Stimulated activated CD4-positive, alpha-beta T cell treated with anti-CD3 and anti-CD28 coated beads, Interleukin-12 subunit alpha, Interleukin-12 subunit beta, amount 100 ng/mL, for 48 hours (primary cell): Measurements from ENCODE around the gene JAZF1.

Experiments
- DNase-seq, 3 donors: peaks; one replicate each; pipeline ENCODE4 v3.0.0-alpha.2; 2020; ENCODE audit warnings: low read depth in 2 of 3, low spot score in 1 of 3

Gene JAZF1

DNA sequence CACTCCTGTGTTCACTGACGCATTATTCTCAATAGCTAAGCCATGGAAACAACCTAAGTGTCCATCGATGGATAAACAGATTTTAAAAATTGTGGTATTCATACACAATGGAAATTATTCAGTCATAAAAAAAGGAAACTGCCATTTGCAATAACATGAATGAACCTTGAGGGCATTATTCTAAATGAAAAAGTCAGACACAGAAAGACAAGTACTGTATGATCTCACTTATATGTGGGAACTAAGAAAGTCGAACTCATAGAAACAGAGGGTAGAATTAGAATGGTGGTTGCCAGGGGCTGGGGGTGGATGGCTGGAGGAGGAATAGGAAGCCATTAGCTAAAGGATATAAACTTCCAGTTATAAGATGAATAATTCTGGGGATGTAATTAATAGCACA, 71.8 kb downstream of the JAZF1 start:
- no peak for DNase-seq

DNA sequence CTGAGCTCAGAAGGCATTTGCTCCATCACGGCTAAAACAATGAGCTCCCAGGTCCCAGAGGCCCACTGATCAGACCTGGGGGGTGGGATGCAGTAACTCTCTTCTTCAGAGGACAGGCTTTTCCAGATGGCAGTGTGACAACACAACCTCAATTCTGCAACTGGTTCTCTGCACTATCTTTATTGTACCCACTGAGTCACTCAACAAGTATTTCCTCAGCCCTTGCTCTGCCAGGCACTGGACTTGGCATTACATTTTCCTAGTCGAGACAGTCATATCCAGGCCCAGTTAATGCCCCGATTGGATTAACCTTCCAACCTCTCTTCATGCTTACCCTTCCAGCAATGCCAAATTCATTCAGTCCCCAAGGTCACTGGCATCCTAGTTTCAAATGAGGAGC, 72.6 kb downstream of the JAZF1 start:
- DNase-seq, result no peak

DNA sequence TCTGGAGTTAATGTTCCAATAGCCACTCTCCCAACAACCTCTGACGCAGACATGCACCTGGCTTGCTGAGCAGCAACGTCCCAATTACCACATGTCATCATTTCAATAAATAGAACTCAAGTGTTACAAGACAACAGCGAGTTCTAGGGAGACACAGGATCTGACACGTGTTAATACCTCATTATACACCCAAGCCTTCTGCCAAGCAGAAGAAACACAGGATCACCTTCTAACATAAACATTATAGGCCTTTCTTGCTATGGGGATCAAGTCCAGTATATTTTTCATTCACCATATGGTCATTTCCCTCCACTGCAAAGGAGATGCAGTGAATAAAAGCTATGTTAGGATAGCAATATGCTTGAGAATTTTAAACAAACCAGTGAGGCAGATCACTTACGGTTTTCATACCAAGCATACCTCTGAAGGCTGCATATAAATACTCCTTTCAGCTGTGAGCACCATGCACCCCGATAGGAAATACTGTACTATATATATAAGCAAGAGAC, 74.2 kb downstream of the JAZF1 start:
- no peak for DNase-seq

DNA sequence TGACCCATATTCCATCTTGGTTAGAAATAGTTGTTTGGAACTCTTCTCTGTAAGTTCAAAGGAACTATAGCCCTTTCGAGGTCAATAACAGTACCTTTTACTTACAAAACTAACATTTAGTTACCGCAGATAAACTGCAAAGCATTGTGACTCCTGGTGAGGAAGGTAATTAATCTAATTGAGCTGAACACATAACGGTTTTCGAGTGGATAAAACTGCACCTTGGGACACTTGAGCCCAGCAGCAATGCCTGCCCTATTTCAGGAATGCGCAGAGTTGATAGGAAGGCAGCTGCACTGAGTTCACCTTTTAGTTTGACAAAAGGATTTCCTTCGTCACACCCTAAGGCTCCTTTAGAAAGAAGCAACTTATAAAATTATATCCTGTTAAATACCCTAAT, 75.4 kb downstream of the JAZF1 start:
- no peak for DNase-seq

DNA sequence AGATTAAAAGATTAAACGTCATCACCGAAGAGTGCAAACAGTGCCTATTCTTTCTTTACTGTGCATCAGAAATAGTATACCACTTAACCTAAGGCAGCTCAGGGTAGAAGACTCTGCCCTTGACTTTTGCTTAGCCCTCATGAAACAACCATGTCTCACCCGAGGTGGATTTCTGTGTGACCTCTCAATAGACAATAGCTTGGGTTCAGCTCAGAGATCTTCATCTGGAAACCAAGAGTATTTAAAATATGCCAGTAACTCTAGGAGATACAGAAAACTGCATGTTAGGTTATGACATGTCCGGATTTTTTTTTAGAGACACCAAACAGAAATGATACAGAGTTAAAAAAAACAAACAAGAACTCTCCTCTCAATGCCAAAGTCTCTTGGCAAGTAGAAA, 75.8 kb downstream of the JAZF1 start:
- DNase-seq, result no peak

DNA sequence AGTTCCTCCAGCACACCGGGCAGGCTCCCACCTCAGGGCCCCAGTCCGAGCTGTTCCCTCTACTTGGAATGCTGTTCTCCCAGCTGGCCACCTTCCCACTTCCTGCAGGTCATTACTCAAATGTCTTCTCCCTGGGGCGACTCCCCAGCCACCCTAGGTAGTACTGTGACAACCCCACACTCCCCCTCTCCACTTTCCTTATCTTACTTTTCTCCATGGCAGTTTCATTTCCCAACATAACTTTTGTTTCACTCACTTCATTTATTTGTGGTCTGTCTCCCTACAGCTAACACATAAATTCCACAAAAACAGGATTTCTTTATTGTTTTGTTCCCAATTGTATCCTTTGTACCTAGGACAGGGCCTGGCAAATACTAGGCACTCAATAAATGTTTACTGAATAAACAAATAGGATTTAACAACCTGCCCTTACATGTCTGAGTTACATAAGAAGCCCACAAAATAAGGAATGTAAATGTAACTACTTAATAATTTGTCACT, 76.5 kb downstream of the JAZF1 start:
- DNase-seq, result no peak

DNA sequence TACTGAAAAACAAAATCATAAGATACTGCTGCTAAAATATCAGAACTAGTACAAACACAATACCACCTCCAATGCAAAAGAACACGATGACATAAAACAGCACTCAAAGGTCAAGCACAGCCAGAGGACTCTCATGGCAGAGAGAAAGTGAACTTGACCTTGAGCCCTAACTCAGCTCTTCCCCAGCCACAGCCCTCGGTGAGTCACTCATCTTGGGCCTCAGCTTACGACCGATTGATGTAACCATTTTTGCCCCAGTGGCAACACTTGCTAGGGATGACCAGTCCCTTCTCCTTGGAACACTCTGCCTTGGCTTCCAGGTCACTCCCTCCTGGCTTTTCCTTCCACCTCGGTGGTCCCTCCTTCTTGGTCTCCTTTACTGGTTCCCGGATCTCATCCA, 77.8 kb downstream of the JAZF1 start:
- no peak for DNase-seq

DNA sequence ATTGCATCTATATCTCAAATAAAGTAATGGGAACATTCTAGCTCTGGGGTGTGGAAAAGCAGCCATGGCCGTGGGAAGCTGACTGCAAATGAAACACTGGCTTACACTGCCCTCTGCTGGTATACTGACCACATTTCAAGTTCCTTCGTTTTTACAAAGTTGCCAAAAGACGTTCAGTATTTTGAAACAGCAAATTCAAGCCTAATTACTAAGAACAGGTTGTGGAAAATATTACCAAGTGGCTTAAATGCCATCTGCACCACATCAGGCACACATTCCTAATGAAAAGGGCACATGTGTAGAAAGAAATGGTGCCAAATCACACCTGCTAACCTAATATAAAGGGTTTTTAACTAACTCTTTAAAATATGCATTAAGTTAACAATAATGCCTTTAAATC, 83.9 kb downstream of the JAZF1 start:
- DNase-seq, result peak in 2 of 3 donors; percentile 20 to 52

DNA sequence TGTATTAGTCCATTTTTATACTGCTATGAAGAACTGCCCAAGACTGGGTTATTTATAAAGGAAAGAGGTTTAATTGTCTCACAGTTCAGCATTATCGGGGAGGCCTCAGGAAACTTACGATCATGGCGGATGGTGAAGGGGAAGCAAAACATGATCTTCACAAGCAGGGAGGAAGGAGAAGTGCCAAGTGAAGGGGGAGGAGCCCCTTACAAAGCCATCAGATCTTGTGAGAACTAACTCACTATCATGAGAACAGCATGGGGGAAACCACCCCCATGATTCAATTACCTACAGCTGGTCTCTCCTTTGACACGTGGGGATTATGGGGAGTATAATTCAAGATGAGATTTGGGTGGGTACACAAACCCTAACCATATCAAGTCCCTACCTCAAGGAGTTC, 85.4 kb downstream of the JAZF1 start:
- no peak for DNase-seq

DNA sequence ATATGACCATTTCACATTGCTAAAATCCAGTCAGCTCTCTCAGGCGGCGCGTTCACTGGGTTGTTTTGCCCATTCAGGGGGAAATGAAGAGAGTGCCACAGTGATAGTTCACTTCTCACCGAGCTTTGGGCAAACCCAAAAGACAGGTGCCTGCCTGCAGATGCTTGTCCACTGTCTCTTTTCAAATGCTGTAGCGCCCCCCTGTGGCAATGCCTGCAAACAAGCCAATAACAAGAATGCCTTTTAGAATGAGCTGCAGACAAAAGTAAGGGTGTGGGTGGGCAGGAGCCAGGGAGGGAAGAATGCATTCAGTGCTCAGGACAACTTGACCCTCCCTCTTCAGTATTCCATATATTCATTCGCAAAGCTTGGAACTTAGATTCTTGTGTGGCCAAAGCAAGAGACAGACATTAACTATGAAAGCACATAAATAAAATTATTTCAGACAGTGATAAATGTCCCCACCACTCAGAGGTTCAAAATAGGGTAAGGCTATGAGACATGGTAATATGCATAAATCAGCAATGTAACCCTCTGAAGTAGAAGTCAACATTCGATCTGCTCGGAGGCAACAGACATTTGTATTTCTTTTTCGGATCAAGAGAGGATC, 86.9 kb downstream of the JAZF1 start:
- DNase-seq, result peak; percentile 50 to 69 (median 57)

DNA sequence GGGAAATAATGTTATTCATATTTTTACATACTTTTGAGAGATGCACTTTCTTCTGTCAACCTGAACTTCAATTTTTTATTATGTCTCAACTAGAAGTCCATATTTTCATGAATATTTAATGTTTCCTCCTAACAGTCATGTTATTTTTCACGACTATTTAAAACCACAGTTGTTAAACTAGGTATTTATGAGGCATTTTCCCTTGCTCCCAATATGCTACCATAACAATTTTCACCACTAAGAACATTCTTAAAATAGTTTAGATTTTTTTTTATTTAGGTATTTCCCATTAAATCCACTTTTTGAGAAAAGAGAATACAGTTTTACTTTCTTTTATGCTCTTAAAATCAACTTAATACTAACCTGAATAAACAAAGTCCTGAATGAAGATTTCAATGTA, 89.4 kb downstream of the JAZF1 start:
- DNase-seq, result no peak

DNA sequence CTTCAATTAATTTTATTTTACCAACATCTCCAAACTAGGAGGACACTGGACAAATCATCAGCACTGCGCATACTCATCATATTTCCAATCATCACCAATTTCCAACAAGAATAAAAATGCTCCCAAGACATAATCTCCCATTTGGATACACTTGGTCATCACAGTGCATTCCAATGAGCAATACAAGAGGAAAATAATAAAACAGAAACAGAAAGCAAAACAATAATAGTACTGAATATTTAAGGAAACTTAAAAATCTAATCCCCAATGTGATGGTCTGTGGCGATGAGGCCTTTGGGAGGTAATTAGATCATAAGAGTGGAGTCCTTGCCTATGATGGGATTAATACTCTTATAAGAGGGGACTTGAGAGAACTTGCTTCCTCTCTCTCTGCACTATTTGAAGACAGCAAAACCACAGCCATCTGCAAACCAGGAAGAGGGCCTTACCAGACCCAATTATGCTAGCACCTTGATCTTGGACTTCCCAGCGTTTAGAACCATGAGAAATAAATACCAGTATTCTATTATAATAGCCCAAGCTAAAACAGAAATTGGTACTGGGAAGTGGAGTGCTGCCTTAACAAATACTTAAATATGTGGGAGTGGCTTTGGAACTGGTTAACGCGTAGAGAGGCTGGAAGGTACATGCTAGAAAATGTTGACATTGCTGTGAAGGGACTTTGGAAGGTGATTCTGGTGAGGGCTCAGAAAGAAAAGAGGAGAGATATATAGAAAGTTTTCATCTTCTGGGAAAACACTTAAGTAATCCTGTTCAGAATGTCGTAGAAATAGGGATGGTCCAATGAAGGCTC, 91.5 kb downstream of the JAZF1 start:
- DNase-seq, result no peak

DNA sequence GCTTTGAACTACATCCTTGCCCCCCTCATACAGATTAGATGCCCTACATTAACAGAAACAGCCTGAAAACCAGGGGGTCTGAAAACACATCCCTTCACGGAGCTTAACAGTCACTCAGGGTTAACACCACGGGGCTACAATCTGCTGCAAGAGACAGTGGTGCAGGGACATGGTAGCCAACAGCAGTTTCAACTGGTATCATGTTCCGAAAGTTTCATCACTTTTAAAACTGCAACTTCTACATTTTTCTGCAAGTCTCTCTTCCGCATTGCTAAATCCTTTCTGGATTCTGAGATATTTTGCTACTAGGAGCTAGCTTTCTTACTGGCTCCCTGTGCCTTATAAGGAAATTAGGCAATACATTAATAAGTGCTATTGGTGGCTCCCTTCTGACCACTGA, 92.6 kb downstream of the JAZF1 start:
- no peak for DNase-seq

DNA sequence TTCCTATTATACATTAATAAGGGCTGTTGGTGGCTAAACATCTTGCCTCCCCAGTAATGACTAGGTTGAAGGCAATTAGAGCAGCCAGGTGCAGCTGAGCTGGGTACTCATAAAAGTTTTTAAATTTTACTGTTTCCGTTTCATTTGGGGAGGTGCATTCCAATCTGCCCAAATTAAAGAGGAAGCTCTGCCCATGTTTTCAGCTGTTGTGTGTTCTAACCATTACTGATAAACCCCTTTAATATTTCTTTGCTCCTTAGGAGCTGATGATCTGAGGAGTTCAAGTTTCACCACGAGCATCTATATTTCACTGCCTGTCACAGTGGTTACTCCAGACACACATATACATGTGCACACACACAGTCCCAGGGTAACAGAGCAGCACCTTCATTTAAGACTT, 94.4 kb downstream of the JAZF1 start:
- no peak for DNase-seq

DNA sequence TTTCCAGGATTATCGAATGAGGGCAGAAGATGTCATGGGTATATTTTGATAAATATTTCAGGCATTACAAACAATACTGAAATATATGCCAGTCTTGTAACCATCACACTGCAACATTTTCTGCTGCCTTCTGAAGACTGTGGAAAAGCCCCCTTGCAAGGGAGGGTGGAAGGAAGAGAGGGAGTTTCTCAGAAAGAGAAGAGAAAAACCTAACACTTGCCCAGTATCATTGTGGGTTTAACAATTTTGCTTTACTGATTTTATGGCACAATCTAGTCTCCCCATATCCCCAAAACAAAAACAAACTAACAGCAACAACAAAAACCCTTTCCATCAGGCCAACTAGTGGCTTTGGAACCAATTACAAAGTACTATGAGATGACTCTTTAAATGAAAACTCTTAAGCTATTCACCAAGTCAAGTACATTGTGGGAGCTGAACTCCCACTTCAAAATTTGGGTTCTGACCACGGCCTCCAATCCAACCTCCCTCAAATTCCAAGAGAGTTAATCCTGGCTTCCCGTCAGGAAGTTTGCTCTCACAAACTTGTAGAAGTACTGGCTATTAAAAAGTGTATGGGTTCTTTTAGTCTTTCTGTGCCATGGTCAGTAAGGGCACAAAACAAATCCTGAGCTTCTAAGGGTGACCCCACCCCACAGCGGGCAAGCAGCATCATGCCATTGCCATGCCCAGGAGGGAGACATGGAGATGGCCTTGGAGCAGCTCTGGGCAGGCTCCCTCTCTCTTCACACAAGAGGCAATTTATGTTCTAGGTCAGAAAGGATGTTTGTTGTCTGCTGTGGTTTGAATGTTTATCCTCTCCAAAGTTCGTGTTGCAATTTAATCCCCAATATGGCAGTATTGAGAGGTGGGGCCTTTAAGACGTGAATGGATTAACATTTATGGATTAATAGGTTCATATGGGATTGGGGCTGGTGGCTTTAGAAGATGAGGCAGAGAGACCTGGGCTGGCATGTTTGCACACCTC, 96.3 kb downstream of the JAZF1 start:
- no peak for DNase-seq

DNA sequence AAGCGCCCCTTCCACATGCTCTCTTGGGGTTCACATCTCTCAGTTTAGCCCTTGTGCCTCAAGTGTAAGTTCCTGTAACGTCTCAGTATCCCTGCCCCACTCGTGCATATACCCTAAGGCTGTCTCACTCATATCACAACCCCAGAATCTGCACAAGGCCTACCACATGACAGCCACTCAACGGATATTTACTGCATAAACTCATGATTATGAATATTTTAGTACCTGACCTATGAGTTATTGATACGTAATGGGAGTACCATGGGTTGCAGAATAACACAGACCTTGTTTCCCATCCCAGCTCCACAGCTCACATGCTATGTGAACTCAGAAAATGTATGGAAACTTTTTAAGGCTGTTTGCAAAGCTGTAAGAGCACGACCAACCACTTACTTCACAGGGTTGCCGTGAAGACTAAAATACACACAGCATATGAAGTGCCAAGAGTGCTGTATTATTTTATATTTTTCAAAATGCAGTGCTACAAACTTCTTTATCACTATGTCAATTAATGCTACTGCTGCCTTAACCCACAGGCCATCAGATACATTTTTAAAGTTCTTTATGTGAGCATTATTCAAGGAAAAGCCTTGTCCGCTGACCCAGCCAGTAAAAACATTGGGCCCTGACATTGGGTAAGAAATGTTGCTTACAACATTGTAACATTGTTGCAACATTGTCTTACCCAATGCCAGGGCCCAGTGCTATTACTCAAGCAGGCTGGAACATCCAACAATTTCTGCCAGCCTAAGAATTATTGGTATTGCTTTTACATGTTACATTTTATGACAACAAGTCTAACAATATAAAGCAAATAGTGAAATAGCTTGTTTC, 97.2 kb downstream of the JAZF1 start:
- DNase-seq, result no peak

DNA sequence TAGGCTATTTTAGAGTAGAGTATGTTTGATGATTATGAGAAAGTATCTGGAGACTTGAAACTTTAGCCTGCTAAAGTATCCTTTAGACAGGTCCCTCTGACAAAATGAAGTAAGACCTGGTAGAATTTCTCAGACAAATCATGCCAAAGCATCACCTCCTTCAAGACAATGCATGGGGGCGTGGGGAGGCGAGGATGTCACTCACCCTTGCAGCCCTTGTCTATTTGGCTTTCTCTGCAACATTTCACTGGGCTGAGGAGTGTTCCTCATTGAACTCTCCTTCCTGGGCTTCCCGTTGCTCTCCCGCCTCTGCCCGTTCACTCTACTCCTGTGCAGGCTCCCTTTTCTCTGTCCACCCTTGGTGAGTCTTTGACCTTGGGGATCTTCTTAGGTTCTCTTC, 98.5 kb downstream of the JAZF1 start:
- no peak for DNase-seq

DNA sequence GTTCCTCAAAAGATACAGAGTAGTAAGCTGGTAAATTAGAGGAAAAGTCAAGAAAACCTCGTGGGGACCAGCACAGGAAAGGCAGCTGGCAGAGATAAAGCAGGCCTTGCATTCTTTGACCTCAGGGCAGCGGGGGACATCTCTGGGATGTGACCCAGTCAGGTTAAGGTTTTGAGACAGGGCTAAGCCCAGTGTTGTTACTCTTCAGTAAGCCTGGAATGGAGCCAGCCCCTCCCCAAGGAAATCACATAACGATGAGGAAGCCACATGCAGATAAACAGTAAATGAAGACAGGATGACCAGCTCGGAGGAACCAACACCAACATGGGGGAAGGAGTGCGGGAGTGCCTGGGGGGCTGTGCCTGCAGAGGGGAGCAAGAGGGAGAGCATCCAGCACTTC, 99.6 kb downstream of the JAZF1 start:
- no peak for DNase-seq

DNA sequence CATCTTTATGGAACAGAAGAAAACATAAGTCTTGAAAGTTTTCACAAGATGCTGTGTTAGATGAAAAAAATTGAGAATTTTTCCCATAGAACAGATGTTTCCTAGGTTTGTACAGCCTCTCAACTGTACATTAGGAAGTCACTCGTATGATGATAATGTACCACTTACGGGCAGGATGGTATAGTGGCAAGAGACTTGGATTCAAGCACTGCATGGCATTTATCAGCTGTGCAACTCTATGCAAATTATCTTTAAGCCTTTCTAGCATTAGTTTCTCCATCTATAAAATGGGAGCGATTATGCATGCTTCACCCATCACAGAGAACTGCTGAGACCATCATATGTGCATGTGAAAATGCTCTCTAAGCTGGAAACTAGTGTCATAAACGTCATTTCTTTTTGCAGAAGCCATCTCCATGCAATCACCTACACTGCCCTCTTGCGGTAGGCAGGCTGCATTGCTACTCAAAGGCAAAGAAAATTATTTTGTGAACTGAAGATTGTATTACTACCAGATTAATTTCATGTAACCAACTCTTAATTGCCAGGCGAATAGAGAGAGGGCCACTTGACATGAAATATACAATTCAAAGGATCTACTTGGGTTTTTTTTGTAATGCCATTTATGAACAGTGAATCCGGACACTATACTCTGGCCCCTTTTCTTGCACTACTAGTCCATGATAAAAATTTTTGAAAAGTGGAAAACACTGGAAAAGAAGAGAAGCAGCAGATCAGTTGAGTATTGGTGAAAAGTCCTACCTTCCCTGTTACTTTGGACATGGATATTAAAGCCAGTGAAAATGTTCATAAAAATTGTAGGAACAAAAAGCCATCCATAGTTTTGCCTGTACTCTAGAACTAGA, 102.3 kb downstream of the JAZF1 start:
- DNase-seq, result peak; percentile 24 to 58 (median 29)

DNA sequence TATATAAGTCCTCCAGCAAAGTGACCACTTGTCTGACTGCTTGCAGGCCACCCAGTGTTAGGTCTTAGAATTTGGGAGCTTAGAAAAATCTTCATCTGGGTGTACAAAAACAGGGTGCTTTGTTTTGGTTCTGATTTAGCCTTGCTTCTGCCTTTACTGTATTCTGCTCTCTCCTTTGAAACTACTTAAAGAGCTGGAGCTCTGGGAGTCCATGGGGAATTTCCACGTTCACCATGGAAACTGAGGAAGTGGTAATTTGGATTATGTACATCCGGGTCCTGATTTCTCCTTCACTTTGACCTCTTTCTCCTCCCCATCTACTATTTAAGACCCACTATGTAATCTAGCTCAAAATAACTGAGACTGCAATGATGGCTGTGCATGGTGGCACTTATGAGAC, 103.0 kb downstream of the JAZF1 start:
- no peak for DNase-seq
